SU-DHL-6 (cell line): ENCODE data around the gene OSBPL9.

Source experiments
- EZH2phosphoT487 ChIP-seq: fragments of 200-600 bp; sonication (generic), shearing (Covaris generic); conservative IDR thresholded peaks from 2 replicates; pipeline ENCODE4 v1.6.1; 2018; ENCODE audit warnings: mild to moderate bottlenecking, antibody characterized with exemption, low read length, moderate library complexity, mixed read lengths
- TF ChIP-seq, protein P1 (sequence below): fragments of 200-600 bp; sonication (generic); IDR thresholded peaks from one replicate; pipeline ENCODE4 v1.5.1; 2017; ENCODE audit warnings: antibody characterized with exemption, mild to moderate bottlenecking, low read length, moderate library complexity; ENCODE audit not compliant: insufficient read depth, poor library complexity, severe bottlenecking

DNA sequence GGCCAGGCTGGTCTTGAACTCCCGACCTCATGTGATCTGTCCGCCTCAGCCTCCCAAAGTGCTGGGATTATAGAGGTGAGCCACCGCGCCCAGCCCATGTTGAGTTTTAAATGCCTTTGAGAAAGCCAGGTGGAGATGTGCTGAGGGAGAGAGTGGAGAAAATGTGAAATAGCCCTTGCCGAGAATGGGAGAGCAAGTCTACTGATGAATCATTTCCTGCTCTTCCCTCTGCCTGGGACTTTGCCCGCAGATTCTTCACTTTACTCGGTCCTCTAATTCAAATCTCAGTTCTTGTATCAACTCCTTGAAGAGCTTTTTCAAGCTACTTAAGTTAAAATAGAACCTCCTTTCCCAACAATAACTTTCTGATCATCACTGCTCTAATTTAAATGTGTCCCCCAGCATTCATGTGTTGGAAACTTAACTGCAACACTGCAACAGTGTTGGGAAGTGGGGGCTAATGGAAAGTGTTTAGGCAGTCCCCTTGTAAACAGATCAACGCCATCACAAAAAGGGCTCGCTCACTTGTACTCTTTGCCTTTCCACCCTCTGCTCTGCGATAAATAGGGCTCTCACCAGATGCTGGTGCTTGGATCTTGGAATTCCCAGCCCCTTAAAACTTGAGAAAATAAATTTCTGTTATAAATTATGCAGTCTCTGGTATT lies 27.8 kb downstream of the OSBPL9 start:
- TF ChIP-seq, protein P1, sequence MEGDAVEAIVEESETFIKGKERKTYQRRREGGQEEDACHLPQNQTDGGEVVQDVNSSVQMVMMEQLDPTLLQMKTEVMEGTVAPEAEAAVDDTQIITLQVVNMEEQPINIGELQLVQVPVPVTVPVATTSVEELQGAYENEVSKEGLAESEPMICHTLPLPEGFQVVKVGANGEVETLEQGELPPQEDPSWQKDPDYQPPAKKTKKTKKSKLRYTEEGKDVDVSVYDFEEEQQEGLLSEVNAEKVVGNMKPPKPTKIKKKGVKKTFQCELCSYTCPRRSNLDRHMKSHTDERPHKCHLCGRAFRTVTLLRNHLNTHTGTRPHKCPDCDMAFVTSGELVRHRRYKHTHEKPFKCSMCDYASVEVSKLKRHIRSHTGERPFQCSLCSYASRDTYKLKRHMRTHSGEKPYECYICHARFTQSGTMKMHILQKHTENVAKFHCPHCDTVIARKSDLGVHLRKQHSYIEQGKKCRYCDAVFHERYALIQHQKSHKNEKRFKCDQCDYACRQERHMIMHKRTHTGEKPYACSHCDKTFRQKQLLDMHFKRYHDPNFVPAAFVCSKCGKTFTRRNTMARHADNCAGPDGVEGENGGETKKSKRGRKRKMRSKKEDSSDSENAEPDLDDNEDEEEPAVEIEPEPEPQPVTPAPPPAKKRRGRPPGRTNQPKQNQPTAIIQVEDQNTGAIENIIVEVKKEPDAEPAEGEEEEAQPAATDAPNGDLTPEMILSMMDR, result no peak
- no peak for TF ChIP-seq EZH2phosphoT487
